RCC 7860 (cell line): ENCODE measurements around the gene LTO1.
A peak's percentile ranks its signal among the peaks of the same experiment; 100 is the strongest.

Experiments used
- DNase-seq: peaks from one replicate; pipeline ENCODE4 v3.0.0-alpha.2; 2015; ENCODE audit warnings: low spot score
- FAIRE-seq: peaks from 2 replicates; lab custom pipeline; 2012; peaks lifted over from hg19 to GRCh38; lab: Jason Lieb, UNC

The LTO1 gene

DNA sequence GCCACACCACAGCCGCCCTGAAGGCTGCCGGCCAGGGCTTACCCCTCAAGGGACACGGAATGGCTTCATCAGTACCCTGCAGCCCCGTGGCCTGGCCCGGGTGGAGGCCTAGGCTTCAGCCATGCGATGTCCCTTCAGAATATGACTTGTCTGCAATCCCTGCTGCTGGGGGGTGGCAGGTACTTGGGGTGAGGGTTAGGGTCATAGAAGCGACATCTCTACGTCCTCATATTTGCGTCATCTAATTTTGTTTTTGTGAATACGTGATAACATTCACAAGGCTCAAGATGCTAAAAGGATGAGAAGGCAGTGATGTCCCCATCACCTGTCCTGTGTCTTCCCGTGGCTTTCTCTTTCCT lies 27.8 kb downstream of the LTO1 start:
- no peak for FAIRE-seq

DNA sequence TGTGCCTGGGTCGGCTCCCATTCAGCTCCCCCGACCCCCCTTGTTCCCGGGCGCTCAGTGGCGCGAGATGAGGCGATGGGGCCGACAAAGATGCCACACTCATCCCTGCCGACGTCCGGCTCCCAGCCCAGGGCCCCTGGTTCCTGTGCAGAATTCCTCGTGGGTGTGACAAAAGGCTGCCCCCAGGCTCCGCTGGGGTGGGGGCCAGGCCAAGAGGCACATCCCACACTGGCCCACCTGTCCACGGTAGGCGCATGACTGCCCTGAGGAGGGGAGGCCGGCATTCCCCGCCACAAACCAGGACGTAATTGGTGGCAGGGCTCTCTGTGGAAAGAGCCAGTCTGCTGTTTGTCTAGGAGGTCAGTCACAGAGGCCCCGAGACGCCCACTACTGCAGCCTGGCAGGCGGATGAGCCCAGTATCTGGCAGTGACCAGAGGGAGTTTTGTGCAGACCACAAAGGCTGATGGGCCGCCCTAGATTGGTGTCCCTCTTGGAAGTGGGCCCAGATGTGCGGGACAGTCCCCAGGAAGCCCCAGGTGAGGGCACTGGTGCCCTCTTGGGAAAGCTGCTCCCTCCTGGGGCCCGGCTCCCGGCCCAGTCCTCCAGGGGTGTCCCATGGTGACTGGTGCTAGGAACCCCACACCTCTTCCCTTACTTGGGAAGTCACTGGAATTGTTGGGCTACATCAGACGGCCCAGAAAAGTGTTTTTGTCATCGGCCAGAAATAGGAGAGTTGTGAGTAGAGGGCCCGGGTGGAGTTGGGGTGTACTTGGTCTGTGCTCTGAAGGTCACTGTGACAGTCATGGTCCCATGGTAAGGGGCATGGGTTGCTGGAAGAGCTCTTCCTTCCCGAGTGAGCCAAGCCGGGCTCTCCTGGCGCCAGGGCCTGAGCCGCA lies 28.4 kb downstream of the LTO1 start:
- FAIRE-seq = no peak
- DNase-seq = no peak

More for the DNA sequence above, 27.8 kb downstream of the LTO1 start:
- DNase-seq = no peak

DNA sequence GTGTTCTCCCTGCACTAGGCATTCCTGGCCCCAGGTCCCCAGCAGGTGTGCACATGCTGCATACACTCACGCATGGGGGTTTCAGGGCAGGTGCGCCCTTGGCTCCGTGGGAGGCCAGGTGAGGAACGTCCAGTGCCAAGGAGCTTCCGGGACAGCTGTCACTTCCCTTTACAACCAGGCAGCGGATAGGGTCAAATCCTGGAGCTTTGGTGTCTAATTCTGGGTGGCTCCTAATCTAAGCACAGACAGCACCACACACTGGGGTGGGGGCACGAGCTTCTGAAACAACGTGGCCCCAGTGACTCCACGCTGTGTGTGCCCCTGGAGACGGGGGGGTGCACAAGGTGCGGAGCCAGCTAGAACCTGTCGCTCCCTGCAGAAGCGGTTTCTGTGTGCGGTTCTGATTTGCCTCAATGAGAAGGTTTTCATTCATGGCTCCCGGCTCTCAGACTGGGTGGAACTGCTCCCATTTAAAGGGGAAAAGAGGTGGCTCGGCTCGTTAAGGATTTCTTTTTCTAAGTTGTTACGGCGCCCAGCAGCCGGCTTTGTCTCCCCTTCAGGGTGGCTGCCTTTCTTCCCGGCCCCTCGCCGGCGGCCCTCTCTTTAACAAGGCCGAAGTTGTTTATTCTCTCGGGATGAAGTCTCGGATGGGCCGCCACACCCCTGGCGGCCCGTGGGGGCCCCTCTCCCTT lies 29.2 kb downstream of the LTO1 start:
- DNase-seq = no peak

DNA sequence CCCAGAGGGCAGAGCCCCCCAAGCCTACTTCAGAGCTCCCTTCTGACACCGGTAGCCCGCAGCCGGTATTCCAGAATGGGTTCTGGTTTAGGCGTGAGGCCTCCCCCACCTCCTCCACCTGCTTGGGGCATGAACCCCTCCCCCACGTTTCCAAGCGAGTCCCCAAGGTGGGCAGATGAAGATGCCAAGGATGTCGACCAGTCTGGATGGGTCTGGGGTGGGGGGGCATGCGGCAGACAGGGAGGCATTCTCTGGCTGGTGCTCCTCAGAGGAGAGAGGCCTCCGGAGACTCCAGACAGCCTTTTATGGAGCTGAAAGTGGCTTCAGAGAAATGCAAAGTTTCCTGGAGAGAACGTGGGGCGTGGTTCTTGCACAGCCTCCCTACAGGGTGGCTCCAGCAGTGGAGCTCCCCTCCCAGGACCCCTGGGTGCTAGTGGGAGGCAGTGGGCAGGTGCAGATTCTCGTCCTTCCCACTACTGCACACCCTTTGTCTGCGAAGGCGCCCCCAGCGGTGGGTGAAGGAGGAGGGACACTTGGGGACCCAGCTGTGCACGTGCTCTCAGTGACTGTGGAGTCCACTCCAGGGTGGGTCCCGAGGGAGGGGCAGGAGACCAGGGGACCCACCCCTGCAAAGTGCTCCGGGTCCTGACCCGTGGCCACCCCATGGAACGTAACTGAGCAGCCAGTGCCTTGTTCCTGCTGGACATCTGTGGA lies 30.0 kb downstream of the LTO1 start:
- no peak for DNase-seq

More for the DNA sequence above, 29.2 kb downstream of the LTO1 start:
- no peak for FAIRE-seq

DNA sequence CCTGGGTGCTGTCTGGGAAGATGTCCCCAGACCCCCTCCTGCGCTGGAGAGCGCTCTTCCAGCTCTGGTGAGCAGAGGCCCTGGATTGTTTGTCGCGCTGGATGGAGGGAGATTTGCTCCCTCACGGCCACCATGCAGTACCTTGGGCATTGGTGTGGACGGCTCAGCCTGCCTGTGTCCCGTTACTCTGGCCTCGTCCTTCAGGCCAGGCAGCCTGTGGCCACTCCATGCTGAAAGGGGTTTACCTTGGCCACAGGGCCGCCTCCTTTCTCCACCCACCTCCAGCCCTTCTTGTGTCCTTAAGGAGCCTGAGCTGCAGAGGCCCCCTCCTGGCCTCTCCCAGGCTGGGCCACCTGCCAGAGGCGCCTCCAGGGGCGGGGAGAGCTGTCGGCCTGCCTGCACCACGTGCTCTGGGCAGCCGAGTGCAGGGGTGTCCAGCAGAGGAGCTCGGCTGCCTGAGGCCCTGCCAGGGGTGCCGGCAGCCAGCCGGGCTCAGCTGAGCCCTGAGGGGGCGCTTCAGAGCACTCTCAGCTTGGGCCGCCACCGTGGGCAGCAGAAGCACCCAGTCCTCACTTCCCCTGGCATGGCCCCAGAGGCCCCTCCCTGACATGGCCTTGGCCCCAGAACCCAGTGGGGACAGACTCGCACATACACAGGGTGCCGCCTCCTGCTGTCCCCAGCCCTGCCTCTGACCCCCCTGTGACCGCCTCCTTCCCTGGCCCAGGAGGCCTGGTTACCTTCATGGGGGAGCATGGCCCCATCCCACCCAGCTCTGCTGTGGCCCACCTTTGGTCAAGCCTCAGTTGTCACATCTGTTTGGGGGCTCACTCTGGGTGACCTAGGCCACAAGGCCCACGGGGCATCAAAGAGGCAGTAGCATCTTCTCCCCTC lies 30.8 kb downstream of the LTO1 start:
- peak; percentile 75 for DNase-seq
- no peak for FAIRE-seq

More for the DNA sequence above, 30.0 kb downstream of the LTO1 start:
- FAIRE-seq = no peak

DNA sequence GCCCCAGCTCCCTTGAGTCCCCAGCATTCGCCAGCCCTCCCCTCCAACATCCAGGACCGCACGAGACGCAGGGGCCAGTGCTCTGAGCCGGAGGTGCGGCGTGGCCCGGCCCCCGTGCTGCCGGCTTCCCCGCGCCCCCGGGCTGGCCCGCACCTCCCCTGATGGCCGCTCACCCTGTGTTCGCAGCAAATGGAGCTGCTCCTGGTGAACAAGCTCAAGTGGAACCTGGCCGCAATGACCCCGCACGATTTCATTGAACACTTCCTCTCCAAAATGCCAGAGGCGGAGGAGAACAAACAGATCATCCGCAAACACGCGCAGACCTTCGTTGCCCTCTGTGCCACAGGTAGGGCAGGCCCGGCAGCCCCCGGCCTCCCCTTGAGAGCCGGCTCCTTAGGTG lies 31.5 kb downstream of the LTO1 start:
- no peak for FAIRE-seq
- no peak for DNase-seq

DNA sequence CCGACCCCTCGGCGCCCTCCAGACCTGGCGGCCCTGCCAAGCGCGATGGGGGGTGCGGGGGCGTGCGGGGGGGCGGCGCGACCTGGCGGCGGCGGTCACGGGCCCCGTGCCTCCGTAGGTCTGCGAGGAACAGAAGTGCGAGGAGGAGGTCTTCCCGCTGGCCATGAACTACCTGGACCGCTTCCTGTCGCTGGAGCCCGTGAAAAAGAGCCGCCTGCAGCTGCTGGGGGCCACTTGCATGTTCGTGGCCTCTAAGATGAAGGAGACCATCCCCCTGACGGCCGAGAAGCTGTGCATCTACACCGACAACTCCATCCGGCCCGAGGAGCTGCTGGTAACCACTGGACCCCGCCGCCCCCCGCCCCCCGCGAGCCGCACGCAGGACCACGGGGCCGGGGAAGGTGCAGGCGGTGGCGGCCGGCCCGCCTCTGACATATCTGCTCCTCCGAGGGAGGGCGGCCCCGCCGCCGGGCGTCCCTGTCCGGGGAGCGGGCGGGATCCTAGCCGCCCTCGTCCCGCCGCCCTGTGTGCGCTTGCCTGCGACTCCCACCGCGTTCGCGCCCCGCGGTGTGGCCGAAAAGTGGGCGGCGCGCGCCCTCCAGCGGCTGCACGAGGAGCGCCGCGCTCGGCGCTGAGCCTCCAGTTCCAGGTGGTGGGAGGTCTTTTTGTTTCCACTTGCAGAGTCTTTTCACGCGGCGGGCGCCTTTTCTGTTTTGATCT lies 32.1 kb downstream of the LTO1 start:
- DNase-seq (peak; percentile 54), FAIRE-seq (no peak)

DNA sequence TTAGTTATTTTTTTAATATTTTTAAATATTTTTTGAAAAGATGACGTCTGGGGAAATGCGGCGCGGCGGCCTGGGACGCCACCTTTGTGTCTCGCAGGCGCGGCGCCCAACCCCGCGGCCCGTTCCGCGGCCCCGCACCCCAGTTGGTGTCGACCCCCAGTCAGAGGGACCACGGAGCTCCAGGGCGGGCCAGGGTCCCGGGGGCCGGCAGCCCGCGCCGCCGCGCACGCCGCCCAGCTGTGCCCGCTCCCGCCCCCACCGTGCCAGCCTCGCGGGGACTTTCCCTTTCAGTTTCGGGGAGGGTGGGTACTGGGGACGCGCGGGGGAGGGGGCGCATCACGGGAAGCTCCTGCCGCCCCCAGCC lies 32.6 kb downstream of the LTO1 start:
- FAIRE-seq = no peak
- DNase-seq = no peak

DNA sequence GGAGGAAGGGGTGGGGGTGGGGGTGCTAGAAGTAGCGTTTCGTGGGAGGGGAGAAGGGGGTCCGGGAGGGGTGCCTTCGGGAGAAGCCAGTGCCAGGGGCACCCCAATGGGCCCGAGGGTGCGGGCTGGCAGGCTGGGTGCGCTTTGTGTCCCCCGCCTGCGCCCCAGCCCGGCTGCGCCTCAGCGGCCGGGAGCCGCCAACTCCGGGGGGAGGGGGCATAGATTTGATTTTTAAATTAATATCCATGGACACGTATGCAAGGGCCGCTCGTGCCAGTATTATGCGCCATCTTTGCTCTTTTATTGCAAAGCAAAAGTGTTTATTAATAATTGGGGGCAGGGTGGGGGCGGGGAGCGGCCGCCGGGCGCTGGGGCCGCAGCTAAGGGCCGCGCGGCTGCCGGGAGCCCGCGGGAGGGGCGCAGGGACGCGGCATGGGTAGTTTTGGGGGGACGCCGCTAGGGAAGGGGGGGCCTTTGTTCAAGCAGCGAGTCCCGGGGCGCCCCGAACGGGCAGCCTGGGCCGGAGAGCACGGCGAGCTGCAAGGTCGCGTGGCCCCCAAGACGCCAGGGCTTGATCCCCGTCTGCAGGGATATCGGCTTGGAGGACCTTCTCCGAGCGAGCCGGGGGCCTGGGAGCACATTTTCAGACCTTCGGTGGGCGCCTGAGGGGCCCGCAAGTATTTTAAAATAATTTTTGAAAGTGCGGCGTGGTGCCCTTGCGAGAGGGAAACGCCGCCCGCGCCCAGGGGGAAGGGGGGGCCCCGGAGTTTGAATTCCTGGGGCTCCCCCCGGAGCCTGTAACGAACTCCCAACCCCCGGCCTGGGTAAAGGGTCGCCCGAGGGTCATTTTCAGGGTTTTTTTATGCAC lies 33.2 kb downstream of the LTO1 start:
- no peak for FAIRE-seq
- no peak for DNase-seq

DNA sequence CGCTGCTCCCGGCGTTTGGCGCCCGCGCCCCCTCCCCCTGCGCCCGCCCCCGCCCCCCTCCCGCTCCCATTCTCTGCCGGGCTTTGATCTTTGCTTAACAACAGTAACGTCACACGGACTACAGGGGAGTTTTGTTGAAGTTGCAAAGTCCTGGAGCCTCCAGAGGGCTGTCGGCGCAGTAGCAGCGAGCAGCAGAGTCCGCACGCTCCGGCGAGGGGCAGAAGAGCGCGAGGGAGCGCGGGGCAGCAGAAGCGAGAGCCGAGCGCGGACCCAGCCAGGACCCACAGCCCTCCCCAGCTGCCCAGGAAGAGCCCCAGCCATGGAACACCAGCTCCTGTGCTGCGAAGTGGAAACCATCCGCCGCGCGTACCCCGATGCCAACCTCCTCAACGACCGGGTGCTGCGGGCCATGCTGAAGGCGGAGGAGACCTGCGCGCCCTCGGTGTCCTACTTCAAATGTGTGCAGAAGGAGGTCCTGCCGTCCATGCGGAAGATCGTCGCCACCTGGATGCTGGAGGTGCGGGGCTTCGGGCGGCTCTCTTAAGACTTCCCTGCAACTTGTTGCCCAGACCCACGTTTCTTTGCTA lies 34.1 kb downstream of the LTO1 start, which contains the start of gene CCND1:
CCND1 (plus strand) TSS at position 162 of the 587 bp plus-strand sequence; CDS start at position 320, 158 bp downstream.
- peak; percentile 92 for DNase-seq
- FAIRE-seq = no peak

DNA sequence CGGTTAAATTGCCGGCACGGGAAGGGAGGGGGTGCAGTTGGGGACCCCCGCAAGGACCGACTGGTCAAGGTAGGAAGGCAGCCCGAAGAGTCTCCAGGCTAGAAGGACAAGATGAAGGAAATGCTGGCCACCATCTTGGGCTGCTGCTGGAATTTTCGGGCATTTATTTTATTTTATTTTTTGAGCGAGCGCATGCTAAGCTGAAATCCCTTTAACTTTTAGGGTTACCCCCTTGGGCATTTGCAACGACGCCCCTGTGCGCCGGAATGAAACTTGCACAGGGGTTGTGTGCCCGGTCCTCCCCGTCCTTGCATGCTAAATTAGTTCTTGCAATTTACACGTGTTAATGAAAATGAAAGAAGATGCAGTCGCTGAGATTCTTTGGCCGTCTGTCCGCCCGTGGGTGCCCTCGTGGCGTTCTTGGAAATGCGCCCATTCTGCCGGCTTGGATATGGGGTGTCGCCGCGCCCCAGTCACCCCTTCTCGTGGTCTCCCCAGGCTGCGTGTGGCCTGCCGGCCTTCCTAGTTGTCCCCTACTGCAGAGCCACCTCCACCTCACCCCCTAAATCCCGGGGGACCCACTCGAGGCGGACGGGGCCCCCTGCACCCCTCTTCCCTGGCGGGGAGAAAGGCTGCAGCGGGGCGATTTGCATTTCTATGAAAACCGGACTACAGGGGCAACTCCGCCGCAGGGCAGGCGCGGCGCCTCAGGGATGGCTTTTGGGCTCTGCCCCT lies 34.7 kb downstream of the LTO1 start:
- FAIRE-seq = no peak
- DNase-seq = no peak

DNA sequence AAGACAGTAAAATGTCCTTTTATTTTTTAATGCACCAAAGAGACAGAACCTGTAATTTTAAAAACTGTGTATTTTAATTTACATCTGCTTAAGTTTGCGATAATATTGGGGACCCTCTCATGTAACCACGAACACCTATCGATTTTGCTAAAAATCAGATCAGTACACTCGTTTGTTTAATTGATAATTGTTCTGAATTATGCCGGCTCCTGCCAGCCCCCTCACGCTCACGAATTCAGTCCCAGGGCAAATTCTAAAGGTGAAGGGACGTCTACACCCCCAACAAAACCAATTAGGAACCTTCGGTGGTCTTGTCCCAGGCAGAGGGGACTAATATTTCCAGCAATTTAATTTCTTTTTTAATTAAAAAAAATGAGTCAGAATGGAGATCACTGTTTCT lies 35.3 kb downstream of the LTO1 start:
- FAIRE-seq = no peak
- no peak for DNase-seq

DNA sequence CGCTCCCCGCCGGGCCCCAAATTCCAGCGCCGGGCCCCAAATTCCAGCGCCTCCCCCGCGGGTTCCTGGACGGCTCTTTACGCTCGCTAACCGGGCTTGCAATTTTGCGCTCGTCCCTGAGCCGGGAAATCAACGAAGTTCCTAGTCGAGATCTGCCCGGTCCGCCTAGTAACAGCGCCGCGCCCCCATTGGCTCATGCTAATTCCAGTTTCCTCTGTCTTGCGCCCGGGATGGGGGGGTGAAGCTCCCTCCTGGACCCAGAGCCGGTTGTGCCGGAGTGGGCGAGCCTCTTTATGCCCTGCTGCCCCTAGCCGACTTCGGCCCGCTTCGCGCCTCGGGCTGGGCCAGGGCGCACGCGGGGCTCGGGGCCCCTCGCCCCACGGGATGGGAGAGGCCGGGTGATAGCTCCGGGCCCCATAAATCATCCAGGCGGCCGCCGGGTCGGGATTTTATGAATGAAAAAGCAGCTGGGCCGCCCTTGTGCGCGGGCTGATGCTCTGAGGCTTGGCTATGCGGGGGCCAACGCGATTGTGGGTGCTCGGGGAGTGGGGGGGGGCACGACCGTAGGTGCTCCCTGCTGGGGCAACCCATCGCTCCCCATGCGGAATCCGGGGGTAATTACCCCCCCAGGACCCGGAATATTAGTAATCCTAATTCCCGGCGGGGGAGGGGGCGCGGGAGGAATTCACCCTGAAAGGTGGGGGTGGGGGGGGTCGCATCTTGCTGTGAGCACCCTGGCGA lies 36.0 kb downstream of the LTO1 start:
- peak; percentile 88 for DNase-seq
- FAIRE-seq = peak; percentile 55

DNA sequence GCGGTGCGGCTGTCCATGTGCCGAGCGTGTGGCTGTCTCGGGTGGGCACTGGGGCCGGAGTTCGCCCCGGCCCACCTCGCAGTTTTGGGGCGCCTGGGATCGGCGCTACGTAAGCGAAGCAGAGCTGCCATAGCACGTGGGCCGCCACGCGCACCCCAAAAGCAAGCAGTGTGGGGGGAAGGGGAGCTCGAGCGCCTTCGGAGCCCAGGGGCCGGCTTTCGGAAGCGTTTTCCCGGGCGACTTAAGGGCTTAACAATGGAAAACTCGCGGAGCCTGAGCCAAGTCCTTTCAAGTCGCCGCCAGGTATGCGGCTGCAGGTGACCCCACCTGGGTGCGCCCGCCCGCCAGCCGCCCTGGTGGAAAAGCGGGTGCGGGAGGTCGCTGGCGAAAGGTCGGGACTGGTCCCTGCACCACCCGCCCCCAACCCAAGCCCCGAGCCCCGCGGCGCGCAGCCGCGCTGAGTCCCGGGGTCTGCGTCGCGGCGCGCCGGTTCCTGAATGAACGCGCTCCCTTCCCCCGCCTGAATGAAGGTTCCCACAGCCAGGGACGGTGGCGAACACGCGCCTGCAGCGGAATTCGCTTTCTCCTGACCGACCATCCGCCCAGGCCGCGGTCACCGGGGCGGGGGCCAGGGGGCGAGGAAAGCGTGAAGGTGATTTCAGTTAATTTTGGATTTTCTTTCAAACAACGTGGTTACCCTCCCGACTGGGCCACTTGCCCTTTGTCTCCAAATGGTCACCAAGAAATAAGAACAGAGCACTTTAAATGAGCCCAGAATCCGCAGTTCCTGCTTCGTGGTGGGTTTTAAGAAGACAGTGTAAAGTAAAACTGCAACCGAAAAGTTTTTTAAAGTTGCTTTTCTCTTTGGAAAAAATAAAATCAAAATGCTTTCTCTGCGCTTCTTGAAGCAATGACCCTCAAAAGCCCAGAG lies 36.9 kb downstream of the LTO1 start:
- DNase-seq (no peak), FAIRE-seq (no peak)

DNA sequence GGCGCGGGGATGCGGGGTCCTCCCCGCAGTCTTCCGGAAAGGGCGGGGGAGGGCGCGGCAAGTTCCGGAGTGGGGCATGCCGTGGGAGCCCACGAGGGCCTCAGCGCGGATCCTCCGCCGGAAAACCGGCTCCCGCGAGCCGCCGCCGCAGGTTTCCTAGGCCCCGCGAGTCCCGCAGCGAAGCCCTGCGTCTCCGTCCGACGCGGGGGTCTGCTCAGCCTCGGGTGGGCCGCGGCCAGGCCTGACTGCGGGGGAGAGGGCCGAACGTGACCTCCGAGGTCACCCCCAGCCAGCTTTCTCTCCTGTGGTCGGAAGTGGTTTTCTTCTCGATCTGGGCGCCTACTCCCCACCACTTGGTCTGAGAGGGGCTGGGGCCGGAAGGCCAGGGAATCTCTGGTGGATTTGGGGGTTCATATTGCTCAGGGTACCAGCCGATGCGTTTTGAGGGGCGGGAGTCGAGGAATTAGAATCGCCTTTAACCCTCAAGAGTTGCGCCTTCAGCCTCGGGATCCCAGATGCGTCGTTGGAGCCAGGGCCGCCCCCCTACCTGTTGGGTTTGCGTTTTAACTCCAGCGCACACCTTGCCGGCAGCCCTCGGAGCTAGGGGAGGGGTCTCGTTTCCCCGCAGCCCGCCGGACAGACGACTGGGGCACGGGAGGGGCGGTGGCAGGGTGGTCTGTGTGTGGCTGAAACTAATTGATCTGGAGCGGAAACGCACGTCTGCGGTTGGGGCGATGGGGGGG lies 37.8 kb downstream of the LTO1 start:
- DNase-seq = no peak
- FAIRE-seq = no peak
